ENCODE measurements around the gene NUP93. TPM values are rescaled to one million over a fixed set of nuclear protein-coding genes. Genes with fewer than 3 reads are reported as not detected.

NUP93 gene
- total and polyA plus RNA-seq, 2 of the 8 experiments (the other 6 are each of a cell fraction or from before 2014, with no cell fraction given): 147 to 201 TPM

GRCh38 chr16:56885446-56886162, 155.7 kb downstream of the NUP93 start:
- Histone ChIP-seq H4K5ac (ENCODE audit: insufficient read length, low read depth, low read length) (no peak overlapping the region), H2BK120ac (replicated peaks; ENCODE audit: low read depth, low read length) (no peak overlapping the region), H3K79me2 (ENCODE audit: control insufficient read depth in 1 of 2, insufficient read depth in 2 of 2, low read length in 2 of 2) (no peaks in the 10 kb centered on the region), H3K56ac (replicated peaks; ENCODE audit: insufficient read length, low read depth, low read length) (no peak overlapping the region), H3K23ac (ENCODE audit: insufficient read length) (no peak overlapping the region), H4K8ac (ENCODE audit: extremely low read depth, insufficient read depth, low read length) (no peak overlapping the region), H3K18ac (ENCODE audit: extremely low read depth, low read length) (no peak overlapping the region), H3K27ac (ENCODE audit: low read depth, low read length) (no peak overlapping the region), H3K27me3 (replicated peaks in 1 of 4; ENCODE audit: control insufficient read depth in 3 of 4, extremely low read depth in 1 of 4, insufficient read depth in 3 of 4, low read length in 3 of 4) (no peaks in the 10 kb centered on the region), H3K23me2 (ENCODE audit: low read depth, low read length) (no peaks in the 10 kb centered on the region), H3K4ac (replicated peaks; ENCODE audit: insufficient read length, low read depth, low read length) (no peak overlapping the region), H2BK20ac (ENCODE audit: low read length) (no peak overlapping the region), H2BK12ac (ENCODE audit: low read depth, low read length) (no peak overlapping the region), H4K91ac (replicated peaks; ENCODE audit: insufficient read length, low read length) (no peak overlapping the region), H2BK5ac (ENCODE audit: low read depth, low read length) (no peak overlapping the region), H3K4me2 (ENCODE audit: insufficient read depth in 1 of 2, low read depth in 2 of 2, low read length in 2 of 2) (no peak overlapping the region), H3K9ac (replicated peaks in 1 of 4; ENCODE audit: extremely low read depth in 1 of 4, low read depth in 3 of 4, low read length in 3 of 4) (no peak overlapping the region), H3K14ac (ENCODE audit: insufficient read length) (no peak overlapping the region), H4K20me1 (replicated peaks in 1 of 2; ENCODE audit: control insufficient read depth in 1 of 2, insufficient read depth in 2 of 2, low read length in 2 of 2) (no peaks in the 10 kb centered on the region), H3K79me1 (ENCODE audit: low read depth, low read length) (no peaks in the 10 kb centered on the region), H2BK15ac (ENCODE audit: low read length) (no peak overlapping the region), H3K4me1 (replicated peaks in 1 of 4; ENCODE audit: control insufficient read depth in 3 of 4, insufficient read depth in 4 of 4, low read length in 3 of 4) (no peaks in the 10 kb centered on the region), H3K36me3 (ENCODE audit: control insufficient read depth in 2 of 4, insufficient read depth in 4 of 4, low read length in 3 of 4) (no peaks in the 10 kb centered on the region), H2AK5ac (ENCODE audit: low read depth, low read length) (no peak overlapping the region), H3K4me3 (ENCODE audit: extremely low read depth in 1 of 4, insufficient read depth in 2 of 4, low read depth in 3 of 4, low read length in 4 of 4) (no peak overlapping the region), H3K9me3 (ENCODE audit: insufficient read depth in 2 of 2, low read depth in 1 of 2, low read length in 1 of 2) (peaks cover 17 to 28% of the 10 kb centered on the region in 2 experiments), H2AFZ (ENCODE audit: low read length) (no peak overlapping the region)
- 92% methylated on average over 9 of the region's 9 CpGs; no CpG with 5 or more reads in 1 of the 2 experiments for WGBS, 2 experiments (ENCODE audit: extremely low coverage in 1 of 2, insufficient coverage in 1 of 2, insufficient read length in 1 of 2, insufficient replicate concordance in 2 of 2, low coverage in 1 of 2, low lambda C conversion rate in 2 of 2, missing lambda C conversion rate in 1 of 2)
- DNase-seq (ENCODE audit: low read depth in 1 of 2, low spot score in 2 of 2) (no peak), FAIRE-seq (no peak)
- POLR2A ChIA-PET (ENCODE audit: partially characterized antibody): interaction anchor here (1.3 to 1.4 kb wide), 2 partner anchors 10 to 45 kb away, joined by 3 read pairs; no protein-coding TSS in a partner anchor
- TF ChIP-seq USF2 (IDR thresholded peaks at IDR 0.05; ENCODE audit: low read length) (no peak), FOSL1 (IDR thresholded peaks at IDR 0.05; ENCODE audit: insufficient read depth, low read depth, low read length) (no peak), POLR2AphosphoS5 (IDR thresholded peaks at IDR 0.05; ENCODE audit: low read depth, low read length) (no peak), HDAC6 (IDR thresholded peaks at IDR 0.05; ENCODE audit: low read depth, low read length) (no peak), EGR1 (IDR thresholded peaks at IDR 0.05; ENCODE audit: borderline replicate concordance, low read depth, low read length) (no peak), KDM5A (IDR thresholded peaks at IDR 0.05; ENCODE audit: low read length) (no peak), TAF1 (IDR thresholded peaks at IDR 0.05; ENCODE audit: low read depth, low read length) (no peak), RBBP5 (IDR thresholded peaks at IDR 0.05; ENCODE audit: borderline replicate concordance, low read depth, low read length) (no peak)
- CTCF ChIA-PET (ENCODE audit: partially characterized antibody): interaction anchor here (1.2 to 2.1 kb wide), 2 partner anchors 9 to 17 kb away, joined by 3 to 7 read pairs; no protein-coding TSS in a partner anchor

All from H1 (cell line).